ENCODE measurements around the gene KCNMB4.

The KCNMB4 gene

GRCh38 chr12:70448371-70448770, 82.3 kb downstream of the KCNMB4 start:
- no peak for DNase-seq

GRCh38 chr12:70449074-70449752, 83.1 kb downstream of the KCNMB4 start:
- no peak for DNase-seq

GRCh38 chr12:70449753-70450341, 83.8 kb downstream of the KCNMB4 start:
- DNase-seq = no peak

- DNase-seq = no peak
Observed at GRCh38 chr12:70451528-70451927, 85.4 kb downstream of the KCNMB4 start.

- DNase-seq = no peak
Observed at GRCh38 chr12:70456953-70457352, 90.9 kb downstream of the KCNMB4 start.

- DNase-seq = peak in 1 of 3 donors; percentile 11
Observed at GRCh38 chr12:70459786-70460185, 93.7 kb downstream of the KCNMB4 start.

GRCh38 chr12:70463997-70464396, 97.9 kb downstream of the KCNMB4 start:
- no peak for DNase-seq

GRCh38 chr12:70466753-70467152, 100.7 kb downstream of the KCNMB4 start:
- DNase-seq = no peak

GRCh38 chr12:70467476-70467875, 101.4 kb downstream of the KCNMB4 start:
- no peak for DNase-seq

- no peak for DNase-seq
Observed at GRCh38 chr12:70467918-70468733, 102.0 kb downstream of the KCNMB4 start.

GRCh38 chr12:70468741-70469140, 102.7 kb downstream of the KCNMB4 start:
- no peak for DNase-seq

GRCh38 chr12:70469221-70469820, 103.2 kb downstream of the KCNMB4 start:
- peak in 1 of 3 donors; percentile 5 for DNase-seq

- DNase-seq = no peak
Observed at GRCh38 chr12:70482764-70483163, 116.7 kb downstream of the KCNMB4 start.

Data from suppressor macrophage treated with lipopolysaccharide for 1 hour (primary cell).